HL-60 (cell line): Measurements from ENCODE around the gene CAMK1D.

ENCODE experiments used
- POLR2AphosphoS5 ChIP-seq: IDR thresholded peaks from 2 replicates; pipeline ENCODE4 v1.6.1; 2012; ENCODE audit warnings: low read depth
- TF ChIP-seq, protein P1 (sequence below): IDR thresholded peaks from one replicate; pipeline ENCODE4 v1.5.1; 2011; ENCODE audit warnings: low read length, control low read depth, inconsistent platforms; ENCODE audit not compliant: insufficient read depth

- TF ChIP-seq, protein P1, sequence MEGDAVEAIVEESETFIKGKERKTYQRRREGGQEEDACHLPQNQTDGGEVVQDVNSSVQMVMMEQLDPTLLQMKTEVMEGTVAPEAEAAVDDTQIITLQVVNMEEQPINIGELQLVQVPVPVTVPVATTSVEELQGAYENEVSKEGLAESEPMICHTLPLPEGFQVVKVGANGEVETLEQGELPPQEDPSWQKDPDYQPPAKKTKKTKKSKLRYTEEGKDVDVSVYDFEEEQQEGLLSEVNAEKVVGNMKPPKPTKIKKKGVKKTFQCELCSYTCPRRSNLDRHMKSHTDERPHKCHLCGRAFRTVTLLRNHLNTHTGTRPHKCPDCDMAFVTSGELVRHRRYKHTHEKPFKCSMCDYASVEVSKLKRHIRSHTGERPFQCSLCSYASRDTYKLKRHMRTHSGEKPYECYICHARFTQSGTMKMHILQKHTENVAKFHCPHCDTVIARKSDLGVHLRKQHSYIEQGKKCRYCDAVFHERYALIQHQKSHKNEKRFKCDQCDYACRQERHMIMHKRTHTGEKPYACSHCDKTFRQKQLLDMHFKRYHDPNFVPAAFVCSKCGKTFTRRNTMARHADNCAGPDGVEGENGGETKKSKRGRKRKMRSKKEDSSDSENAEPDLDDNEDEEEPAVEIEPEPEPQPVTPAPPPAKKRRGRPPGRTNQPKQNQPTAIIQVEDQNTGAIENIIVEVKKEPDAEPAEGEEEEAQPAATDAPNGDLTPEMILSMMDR: no peak
- TF ChIP-seq POLR2AphosphoS5: no peak
These were observed 6.0 kb downstream of the CAMK1D start for GRCh38 chr10:12355384-12355783.
